Measurements from ENCODE around the gene IBTK. TPM values are rescaled to one million over a fixed set of nuclear protein-coding genes. Genes with fewer than 3 reads are reported as not detected.
A peak's percentile ranks its signal among the peaks of the same experiment; 100 is the strongest.

The IBTK gene
- total and polyA plus RNA-seq, 12 donors = 15.3 to 40.1 (median 36.4) TPM

GRCh38 chr6:82246370-82246769 lies 1.2 kb downstream of the IBTK start:
- intact Hi-C loops (cut with DNase I) = loop anchor here in 5 of 10 donors (5.0 to 10.0 kb wide), 3 partner anchors 946 to 968 kb away; partner anchors contain the start of genes PGM3 (in 4 of the 5) and RWDD2A (in 4 of the 5)

GRCh38 chr6:82245376-82245775 lies 2.2 kb downstream of the IBTK start:
- H3K27me3 ChIP-seq = no peaks in the 10 kb centered on the region
- no peak for TF ChIP-seq CTCF (IDR thresholded peaks at IDR 0.05)
- peaks cover 3 to 58% (median 37%) of the 10 kb centered on the region in 9 donors for H3K4me1 ChIP-seq

More at GRCh38 chr6:82246370-82246769, 1.2 kb downstream of the IBTK start:
- DNase-seq (no peak), ATAC-seq (no peak)
- 81 to 83% methylated on average over 12 of the region's 12 CpGs for WGBS, 2 donors
- H3K9me3 ChIP-seq = no peaks in the 10 kb centered on the region
- H3K4me3 ChIP-seq = peak overlapping the region in 9 of 10 donors; percentile 53 to 92 (median 86)
- H3K36me3 ChIP-seq = no peaks in the 10 kb centered on the region
- peaks cover 3 to 49% (median 37%) of the 10 kb centered on the region in 9 donors for H3K4me1 ChIP-seq
- no peak for TF ChIP-seq CTCF (IDR thresholded peaks at IDR 0.05)
- no peaks in the 10 kb centered on the region for H3K27me3 ChIP-seq
- H3K27ac ChIP-seq = peak overlapping the region in 9 of 10 donors; percentile 92 to 97 (median 94)

GRCh38 chr6:82243884-82244283 lies 3.7 kb downstream of the IBTK start:
- Histone ChIP-seq H3K27me3 (no peaks in the 10 kb centered on the region), H3K27ac (peak overlapping the region in 1 of 10 donors; percentile 18), H3K4me3 (no peak overlapping the region), H3K4me1 (peaks cover 3 to 66% (median 44%) of the 10 kb centered on the region in 9 donors), H3K9me3 (peaks cover 0 to 6% (median 0%) of the 10 kb centered on the region in 11 donors), H3K36me3 (peaks cover 0 to 16% (median 4%) of the 10 kb centered on the region in 9 donors)
- DNase-seq = no peak
- no peak for ATAC-seq
- intact Hi-C loops (cut with DNase I) = loop anchor here in 4 of 10 donors (10.0 kb wide), 2 partner anchors 951 to 971 kb away; partner anchors contain the start of genes PGM3 (in 3 of the 4) and RWDD2A (in 3 of the 4)
- WGBS, 2 donors = 71 to 73% methylated on average over 4 of the region's 4 CpGs
- TF ChIP-seq CTCF (IDR thresholded peaks at IDR 0.05) = no peak

More at GRCh38 chr6:82245376-82245775, 2.2 kb downstream of the IBTK start:
- intact Hi-C loops (cut with DNase I) = loop anchor here in 5 of 10 donors (5.0 to 10.0 kb wide), 3 partner anchors 947 to 969 kb away; partner anchors contain the start of genes PGM3 (in 4 of the 5) and RWDD2A (in 4 of the 5)
- 94% methylated on average over 4 of the region's 4 CpGs for WGBS, 2 donors
- peaks cover 0 to under 1% (median 0%) of the 10 kb centered on the region in 9 donors for H3K36me3 ChIP-seq
- DNase-seq (no peak), ATAC-seq (no peak)
- H3K9me3 ChIP-seq = no peaks in the 10 kb centered on the region
- no peak overlapping the region for H3K4me3 ChIP-seq
- no peak overlapping the region for H3K27ac ChIP-seq

- peaks cover 0 to 6% (median 0%) of the 10 kb centered on the region in 11 donors for H3K9me3 ChIP-seq
- no peaks in the 10 kb centered on the region for H3K27me3 ChIP-seq
- no peak for TF ChIP-seq CTCF (IDR thresholded peaks at IDR 0.05)
- peaks cover 0 to 51% (median 20%) of the 10 kb centered on the region in 9 donors for H3K4me1 ChIP-seq
- no peak for DNase-seq
- 80 to 90% methylated on average over 3 of the region's 3 CpGs for WGBS, 2 donors
- intact Hi-C loops (cut with DNase I) = loop anchor here in 4 of 10 donors (10.0 kb wide), 2 partner anchors 955 to 975 kb away; partner anchors contain the start of genes PGM3 (in 3 of the 4) and RWDD2A (in 3 of the 4)
- H3K36me3 ChIP-seq = peaks cover 0 to 45% (median 11%) of the 10 kb centered on the region in 9 donors
- no peak for ATAC-seq
- H3K4me3 ChIP-seq = no peak overlapping the region
- no peak overlapping the region for H3K27ac ChIP-seq
Measured at GRCh38 chr6:82240186-82240585, 7.4 kb downstream of the IBTK start.

Measured in heart right ventricle (tissue), 16 donors.